Panc1 (cell line): ENCODE data around the gene ERAL1. TPM values are rescaled to one million over a fixed set of nuclear protein-coding genes. Genes with fewer than 3 reads are reported as not detected.
A peak's percentile ranks its signal among the peaks of the same experiment; 100 is the strongest.

ENCODE experiments used
- ATAC-seq: fragments of 200-7000 bp; cut with Tn5 transposase; 2 replicates; pipeline ENCODE4 v1.9.1; 2020; ENCODE audit warnings: mild to moderate bottlenecking, moderate library complexity
- BruUV-seq: library from RNA; stranded (reverse); fragments of 400-500 nt; replicated peaks from 2 replicates; lab custom pipeline; 2021; lab: Mats Ljungman, UMichigan
- CTCF ChIA-PET: fragments of 300-600 bp; sonication (Branson Sonifier 250); formaldehyde crosslinking; loops from one replicate; lab custom pipeline; 2022; ENCODE audit warnings: antibody characterized with exemption; lab: Charles Lee
- POLR2A ChIA-PET: fragments of 300-600 bp; sonication (Branson Sonifier 250); formaldehyde crosslinking; loops from one replicate; lab custom pipeline; 2022; ENCODE audit warnings: antibody characterized with exemption; lab: Charles Lee
- DNase-seq: peaks from one replicate; pipeline ENCODE4 v3.0.0-alpha.2; 2010; ENCODE audit warnings: low read depth, low spot score
- H3K27ac ChIP-seq: 2 replicates; pipeline ENCODE4 v1.5.1; 2011; ENCODE audit warnings: mild to moderate bottlenecking, low read length, inconsistent platforms
- H3K27me3 ChIP-seq: fragments of 200-500 bp; sonication (Bioruptor generic); 2 replicates; pipeline ENCODE4 v1.6.0; 2014; ENCODE audit warnings: low read length, inconsistent platforms; ENCODE audit not compliant: control insufficient read depth, insufficient read depth
- H3K36me3 ChIP-seq: fragments of 200-500 bp; sonication (Bioruptor generic); 2 replicates; pipeline ENCODE4 v1.5.1; 2014; ENCODE audit warnings: inconsistent platforms, mild to moderate bottlenecking, low read length, moderate library complexity; ENCODE audit not compliant: control insufficient read depth, insufficient read depth
- H3K4me1 ChIP-seq: 2 replicates; pipeline ENCODE4 v1.5.1; 2011; ENCODE audit warnings: inconsistent platforms, mild to moderate bottlenecking, low read length, moderate library complexity; ENCODE audit not compliant: control insufficient read depth, insufficient read depth
- H3K4me3 ChIP-seq, 2 experiments: 2 replicates each; pipeline ENCODE4 v1.5.1; 2011 to 2012; ENCODE audit warnings: low read depth in 2 of 2, low read length in 2 of 2, mild to moderate bottlenecking in 2 of 2, inconsistent platforms in 1 of 2, moderate library complexity in 1 of 2
- H3K9me3 ChIP-seq: fragments of 200-500 bp; sonication (Bioruptor generic); 2 replicates; pipeline ENCODE4 v1.5.1; 2014; ENCODE audit warnings: low read depth, mild to moderate bottlenecking, inconsistent platforms, low read length, moderate library complexity; ENCODE audit not compliant: control insufficient read depth, insufficient read depth
- CTCF ChIP-seq: fragments of 450-650 bp; IDR thresholded peaks from 2 replicates; pipeline ENCODE4 v1.5.1; 2017; ENCODE audit warnings: mild to moderate bottlenecking
- POLR2AphosphoS5 ChIP-seq: IDR thresholded peaks from 2 replicates; pipeline ENCODE4 v1.6.1; 2012; ENCODE audit warnings: mild to moderate bottlenecking, low read depth, low read length, moderate library complexity
- REST ChIP-seq, 2 experiments: IDR thresholded peaks; 2 replicates each; pipeline ENCODE4 v1.6.1; 2011 to 2012; ENCODE audit warnings: low read depth in 2 of 2, control low read depth in 1 of 2, low read length in 1 of 2, mild to moderate bottlenecking in 1 of 2, moderate library complexity in 1 of 2; ENCODE audit not compliant: insufficient read depth in 1 of 2
- SIN3A ChIP-seq: IDR thresholded peaks from 2 replicates; pipeline ENCODE4 v1.6.1; 2012; ENCODE audit warnings: low read depth, mild to moderate bottlenecking, low read length, moderate library complexity, borderline replicate concordance; ENCODE audit not compliant: insufficient read depth
- TCF7L2 ChIP-seq: IDR thresholded peaks from 2 replicates; pipeline ENCODE4 v1.6.1; 2011; ENCODE audit warnings: mild to moderate bottlenecking, low read depth, low read length, inconsistent platforms
- in situ Hi-C: cut with HindIII; loops from 2 replicates; pipeline ENCODE4 v1.10.0; 2016; ENCODE audit warnings: low sequenced_read_pairs, low pct_unique_long_range_greater_than_20kb
- intact Hi-C: fragments of 100-400 bp; cut with micrococcal nuclease; formaldehyde crosslinking; loops from one replicate; pipeline ENCODE4 v1.10.0; 2022; ENCODE audit not compliant: unreplicated experiment
- total RNA-seq: library from RNA; stranded (reverse); gene quantifications from one replicate; pipeline ENCODE4 v1.2.1, GENCODE V29; 2021; ENCODE audit not compliant: unreplicated experiment

Gene ERAL1
- total RNA-seq, 1 experiment from 2014 or later, result 74.2 TPM

GRCh38 chr17:28878158-28878910, 23.5 kb downstream of the ERAL1 start:
- Histone ChIP-seq H3K9me3 (no peaks in the 10 kb centered on the region), H3K27ac (no peak overlapping the region), H3K4me1 (no peaks in the 10 kb centered on the region), H3K36me3 (no peaks in the 10 kb centered on the region), H3K4me3 (no peak overlapping the region), H3K27me3 (no peaks in the 10 kb centered on the region)
- in situ Hi-C loops, result loop anchor here (10.0 kb wide), 1 partner anchor 114 kb away; no protein-coding TSS in a partner anchor
- no peak for DNase-seq
- intact Hi-C loops, result loop anchor here (10.0 kb wide), 1 partner anchor 114 kb away; no protein-coding TSS in a partner anchor
- TF ChIP-seq POLR2AphosphoS5, result no peak
- TF ChIP-seq TCF7L2, result no peak
- TF ChIP-seq SIN3A, result no peak
- no peak for TF ChIP-seq REST (IDR thresholded peaks at IDR 0.05; ENCODE audit: insufficient read depth in 1 of 2, low read depth in 2 of 2, low read length in 1 of 2)
- TF ChIP-seq CTCF, result no peak
- BruUV-seq, result no TSS peak
- ATAC-seq, result no peak
- ChIA-PET CTCF (interaction anchor here (0.9 to 1.4 kb wide), 2 partner anchors 37 to 115 kb away, joined by 3 to 12 read pairs; no protein-coding TSS in a partner anchor), POLR2A (interaction anchor here (0.7 kb wide), 1 partner anchor 153 kb away, joined by 3 read pairs; no protein-coding TSS in a partner anchor)

GRCh38 chr17:28878981-28879380, 24.2 kb downstream of the ERAL1 start:
- POLR2A ChIA-PET, result interaction anchor here (0.7 kb wide), 1 partner anchor 154 kb away, joined by 3 read pairs; no protein-coding TSS in a partner anchor
- ATAC-seq (peak; percentile 86), DNase-seq (no peak)
- Histone ChIP-seq H3K27me3 (no peaks in the 10 kb centered on the region), H3K27ac (no peak overlapping the region), H3K9me3 (no peaks in the 10 kb centered on the region), H3K4me1 (no peaks in the 10 kb centered on the region), H3K4me3 (no peak overlapping the region), H3K36me3 (no peaks in the 10 kb centered on the region)
- BruUV-seq, result no TSS peak
- intact Hi-C loops, result loop anchor here (10.0 kb wide), 1 partner anchor 114 kb away; no protein-coding TSS in a partner anchor
- in situ Hi-C loops, result loop anchor here (10.0 kb wide), 1 partner anchor 114 kb away; no protein-coding TSS in a partner anchor
- CTCF ChIA-PET, result interaction anchor here (0.6 to 1.7 kb wide), 7 partner anchors 18 to 153 kb away, joined by 3 to 12 read pairs (median 3); partner anchors contain the start of gene TLCD1
- TF ChIP-seq TCF7L2 (no peak), REST (IDR thresholded peaks at IDR 0.05; ENCODE audit: insufficient read depth in 1 of 2, low read depth in 2 of 2, low read length in 1 of 2) (no peak), SIN3A (no peak), POLR2AphosphoS5 (no peak), CTCF (no peak)
